ENCODE measurements around the gene TPRX2. TPM values are rescaled to one million over a fixed set of nuclear protein-coding genes. Genes with fewer than 3 reads are reported as not detected.

The TPRX2 gene
- total and polyA plus RNA-seq, 4 donors, result not detected

DNA sequence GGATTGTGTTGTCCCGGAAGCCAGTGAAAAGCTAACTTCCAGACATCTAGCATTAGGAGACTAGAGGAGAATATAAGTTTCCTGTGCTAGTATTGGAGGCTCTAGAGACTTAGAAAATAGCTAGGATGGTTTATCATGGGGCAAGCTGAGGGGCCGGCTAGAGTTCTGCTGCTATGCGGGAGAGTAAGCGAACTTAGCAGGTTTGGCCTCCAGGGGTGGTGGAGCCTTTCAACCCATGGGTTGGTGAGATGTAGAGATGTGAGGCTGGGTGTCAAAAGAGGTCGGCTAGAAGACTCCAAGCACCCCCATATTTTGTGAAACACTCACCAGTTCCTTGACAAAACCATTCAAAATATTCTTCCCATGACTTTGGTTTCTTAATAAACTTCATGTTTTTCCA lies 22.7 kb downstream of the TPRX2 start:
- Histone ChIP-seq H3K4me3 (ENCODE audit: low read depth in 1 of 3, low read length in 3 of 3) (peak overlapping the region in 2 of 3 donors; percentile 0 to 23), H3K27ac (ENCODE audit: low read depth in 1 of 2, low read length in 2 of 2) (no peak overlapping the region), H3K9ac (ENCODE audit: low read depth in 1 of 2, low read length in 2 of 2) (no peak overlapping the region), H3K9me3 (ENCODE audit: control insufficient read depth in 4 of 4, low read length in 3 of 4) (no peaks in the 10 kb centered on the region), H3K4me1 (ENCODE audit: control insufficient read depth in 4 of 4, insufficient read depth in 4 of 4, low read length in 3 of 4) (peaks cover 2 to 30% (median 13%) of the 10 kb centered on the region in 4 donors), H3K36me3 (ENCODE audit: control insufficient read depth in 4 of 4, insufficient read depth in 3 of 4, low read depth in 1 of 4, low read length in 3 of 4) (peaks cover 0 to 41% (median 28%) of the 10 kb centered on the region in 4 donors), H3K27me3 (ENCODE audit: control insufficient read depth in 4 of 4, insufficient read depth in 4 of 4, low read length in 3 of 4) (no peaks in the 10 kb centered on the region)
- DNase-seq (ENCODE audit: low spot score), result no peak
- 86% methylated on average over 5 of the region's 5 CpGs for WGBS
- no peak for TF ChIP-seq YY1 (IDR thresholded peaks at IDR 0.05)
- no peak for TF ChIP-seq HNF4G (IDR thresholded peaks at IDR 0.05)
- TF ChIP-seq TAF1 (conservative IDR thresholded peaks at IDR 0.05), result no peak

- Histone ChIP-seq H3K36me3 (ENCODE audit: control insufficient read depth in 4 of 4, insufficient read depth in 3 of 4, low read depth in 1 of 4, low read length in 3 of 4) (peaks cover 0 to 36% (median 24%) of the 10 kb centered on the region in 4 donors), H3K9me3 (ENCODE audit: control insufficient read depth in 4 of 4, low read length in 3 of 4) (no peaks in the 10 kb centered on the region), H3K9ac (ENCODE audit: low read depth in 1 of 2, low read length in 2 of 2) (peak overlapping the region in 1 of 2 donors; percentile 52), H3K27me3 (ENCODE audit: control insufficient read depth in 4 of 4, insufficient read depth in 4 of 4, low read length in 3 of 4) (no peaks in the 10 kb centered on the region), H3K27ac (ENCODE audit: low read depth in 1 of 2, low read length in 2 of 2) (peak overlapping the region in 1 of 2 donors; percentile 62), H3K4me1 (ENCODE audit: control insufficient read depth in 4 of 4, insufficient read depth in 4 of 4, low read length in 3 of 4) (peaks cover 2 to 32% (median 13%) of the 10 kb centered on the region in 4 donors), H3K4me3 (ENCODE audit: low read depth in 1 of 3, low read length in 3 of 3) (peak overlapping the region in 2 of 3 donors; percentile 53 to 60)
- no peak for TF ChIP-seq YY1 (IDR thresholded peaks at IDR 0.05)
- no peak for TF ChIP-seq ZBTB33 (IDR thresholded peaks at IDR 0.05)
- TF ChIP-seq EGR1 (IDR thresholded peaks at IDR 0.05; ENCODE audit: low read depth in 2 of 2), result peak in 1 of 2 donors; percentile 22
- TF ChIP-seq, protein P1, sequence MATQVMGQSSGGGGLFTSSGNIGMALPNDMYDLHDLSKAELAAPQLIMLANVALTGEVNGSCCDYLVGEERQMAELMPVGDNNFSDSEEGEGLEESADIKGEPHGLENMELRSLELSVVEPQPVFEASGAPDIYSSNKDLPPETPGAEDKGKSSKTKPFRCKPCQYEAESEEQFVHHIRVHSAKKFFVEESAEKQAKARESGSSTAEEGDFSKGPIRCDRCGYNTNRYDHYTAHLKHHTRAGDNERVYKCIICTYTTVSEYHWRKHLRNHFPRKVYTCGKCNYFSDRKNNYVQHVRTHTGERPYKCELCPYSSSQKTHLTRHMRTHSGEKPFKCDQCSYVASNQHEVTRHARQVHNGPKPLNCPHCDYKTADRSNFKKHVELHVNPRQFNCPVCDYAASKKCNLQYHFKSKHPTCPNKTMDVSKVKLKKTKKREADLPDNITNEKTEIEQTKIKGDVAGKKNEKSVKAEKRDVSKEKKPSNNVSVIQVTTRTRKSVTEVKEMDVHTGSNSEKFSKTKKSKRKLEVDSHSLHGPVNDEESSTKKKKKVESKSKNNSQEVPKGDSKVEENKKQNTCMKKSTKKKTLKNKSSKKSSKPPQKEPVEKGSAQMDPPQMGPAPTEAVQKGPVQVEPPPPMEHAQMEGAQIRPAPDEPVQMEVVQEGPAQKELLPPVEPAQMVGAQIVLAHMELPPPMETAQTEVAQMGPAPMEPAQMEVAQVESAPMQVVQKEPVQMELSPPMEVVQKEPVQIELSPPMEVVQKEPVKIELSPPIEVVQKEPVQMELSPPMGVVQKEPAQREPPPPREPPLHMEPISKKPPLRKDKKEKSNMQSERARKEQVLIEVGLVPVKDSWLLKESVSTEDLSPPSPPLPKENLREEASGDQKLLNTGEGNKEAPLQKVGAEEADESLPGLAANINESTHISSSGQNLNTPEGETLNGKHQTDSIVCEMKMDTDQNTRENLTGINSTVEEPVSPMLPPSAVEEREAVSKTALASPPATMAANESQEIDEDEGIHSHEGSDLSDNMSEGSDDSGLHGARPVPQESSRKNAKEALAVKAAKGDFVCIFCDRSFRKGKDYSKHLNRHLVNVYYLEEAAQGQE (IDR thresholded peaks at IDR 0.05), result peak; percentile 13
- TF ChIP-seq SP1 (IDR thresholded peaks at IDR 0.05), result no peak
- peak in 1 of 2 donors; percentile 32 for TF ChIP-seq JUND (IDR thresholded peaks at IDR 0.05)
- peak; percentile 58 for TF ChIP-seq FOXA2 (IDR thresholded peaks at IDR 0.05)
- TF ChIP-seq RXRA (IDR thresholded peaks at IDR 0.05), result peak in 1 of 2 donors; percentile 21
- TF ChIP-seq, protein P2, sequence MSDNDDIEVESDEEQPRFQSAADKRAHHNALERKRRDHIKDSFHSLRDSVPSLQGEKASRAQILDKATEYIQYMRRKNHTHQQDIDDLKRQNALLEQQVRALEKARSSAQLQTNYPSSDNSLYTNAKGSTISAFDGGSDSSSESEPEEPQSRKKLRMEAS (IDR thresholded peaks at IDR 0.05), result no peak
- no peak for TF ChIP-seq NR2F2 (IDR thresholded peaks at IDR 0.05)
- TF ChIP-seq RAD21 (IDR thresholded peaks at IDR 0.05), result no peak
- 52% methylated on average over 3 of the region's 3 CpGs for WGBS
- DNase-seq (ENCODE audit: low spot score), result no peak
Measured at GRCh38 chr19:47882890-47883289, 23.9 kb downstream of the TPRX2 start.

DNA sequence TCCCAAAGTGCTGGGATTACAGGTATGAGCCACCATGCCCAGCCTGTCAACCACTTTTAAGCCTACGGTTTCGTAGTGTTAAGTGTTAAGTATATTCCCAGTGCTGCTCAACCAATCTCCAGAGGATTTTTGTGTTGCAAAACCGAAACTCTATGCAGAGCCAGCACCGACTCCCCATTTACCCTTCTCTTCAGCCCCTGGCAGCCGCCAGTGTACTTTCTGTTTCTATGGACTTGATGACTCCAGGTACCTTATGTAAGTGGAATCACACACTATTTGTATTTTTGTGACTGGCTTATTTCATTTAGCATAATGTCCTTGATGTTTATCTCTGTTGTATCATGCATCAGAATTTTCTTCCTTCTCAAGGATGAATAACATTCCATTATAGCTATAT lies 26.0 kb downstream of the TPRX2 start:
- Histone ChIP-seq H3K27me3 (ENCODE audit: control insufficient read depth in 4 of 4, insufficient read depth in 4 of 4, low read length in 3 of 4) (no peaks in the 10 kb centered on the region), H3K4me1 (ENCODE audit: control insufficient read depth in 4 of 4, insufficient read depth in 4 of 4, low read length in 3 of 4) (peaks cover 2 to 32% (median 13%) of the 10 kb centered on the region in 4 donors), H3K9ac (ENCODE audit: low read depth in 1 of 2, low read length in 2 of 2) (peak overlapping the region; percentile 66 to 93), H3K36me3 (ENCODE audit: control insufficient read depth in 4 of 4, insufficient read depth in 3 of 4, low read depth in 1 of 4, low read length in 3 of 4) (peaks cover 0 to 24% (median 14%) of the 10 kb centered on the region in 4 donors), H3K27ac (ENCODE audit: low read depth in 1 of 2, low read length in 2 of 2) (peak overlapping the region; percentile 70 to 73), H3K9me3 (ENCODE audit: control insufficient read depth in 4 of 4, low read length in 3 of 4) (no peaks in the 10 kb centered on the region), H3K4me3 (ENCODE audit: low read depth in 1 of 3, low read length in 3 of 3) (peak overlapping the region; percentile 60 to 88 (median 79))
- WGBS, result 36% methylated on average over 5 of the region's 5 CpGs
- TF ChIP-seq, protein P1 (IDR thresholded peaks at IDR 0.05), result no peak
- TF ChIP-seq SP1 (IDR thresholded peaks at IDR 0.05), result peak; percentile 10
- DNase-seq (ENCODE audit: low spot score), result no peak
